ENCODE data around the gene RXFP1. TPM values are rescaled to one million over a fixed set of nuclear protein-coding genes. Genes with fewer than 3 reads are reported as not detected.

Gene RXFP1
- under 1 TPM in 1 of 4 donors, not detected in 3; 0.19 TPM for total RNA-seq

DNA sequence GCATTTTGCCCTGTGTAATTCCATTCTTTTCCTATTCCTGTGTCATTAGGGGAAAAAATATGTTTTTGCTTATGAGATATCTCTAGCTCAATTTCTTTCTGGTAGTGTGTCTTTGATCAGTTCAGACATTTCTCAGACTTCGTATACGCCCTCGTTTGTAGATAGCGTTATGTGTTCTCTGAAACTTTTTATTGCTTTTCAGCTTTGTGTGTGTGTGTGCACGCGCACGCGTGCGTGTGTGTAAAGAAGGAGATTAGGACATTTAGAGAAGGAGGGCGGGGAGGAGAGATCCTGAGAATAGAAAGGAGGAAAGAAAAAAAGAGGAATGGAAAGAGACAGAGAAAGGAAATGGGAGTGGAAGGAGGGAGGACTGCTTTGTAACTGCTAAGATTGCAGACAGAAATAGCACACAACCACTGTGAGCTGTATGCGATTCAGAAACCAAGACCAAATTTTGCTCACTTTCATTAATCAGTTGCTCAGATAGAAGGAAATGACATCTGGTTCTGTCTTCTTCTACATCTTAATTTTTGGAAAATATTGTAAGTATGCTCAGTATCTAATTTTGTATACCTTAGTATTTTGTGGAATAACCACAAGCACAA, at the start of gene RXFP1:
TSS of gene RXFP1 (plus strand) at position 399 of the 605 bp plus-strand sequence. CDS start at position 494, 95 bp downstream.
- Histone ChIP-seq H3K4me1 (no peaks in the 10 kb centered on the region), H3K4me3 (no peak within 1 kb of the TSS), H3K27ac (no peak within 1 kb of the TSS), H3K36me3 (no peaks in the 10 kb centered on the region), H3K9me3 (no peaks in the 10 kb centered on the region), H3K27me3 (no peaks in the 10 kb centered on the region)
- 55% methylated on average over 11 of the region's 11 CpGs for WGBS
- TF ChIP-seq POLR2AphosphoS5 (IDR thresholded peaks at IDR 0.05) (no peak), POLR2A (IDR thresholded peaks at IDR 0.05) (no peak), EP300 (IDR thresholded peaks at IDR 0.05) (no peak)
- TF ChIP-seq, protein P1, sequence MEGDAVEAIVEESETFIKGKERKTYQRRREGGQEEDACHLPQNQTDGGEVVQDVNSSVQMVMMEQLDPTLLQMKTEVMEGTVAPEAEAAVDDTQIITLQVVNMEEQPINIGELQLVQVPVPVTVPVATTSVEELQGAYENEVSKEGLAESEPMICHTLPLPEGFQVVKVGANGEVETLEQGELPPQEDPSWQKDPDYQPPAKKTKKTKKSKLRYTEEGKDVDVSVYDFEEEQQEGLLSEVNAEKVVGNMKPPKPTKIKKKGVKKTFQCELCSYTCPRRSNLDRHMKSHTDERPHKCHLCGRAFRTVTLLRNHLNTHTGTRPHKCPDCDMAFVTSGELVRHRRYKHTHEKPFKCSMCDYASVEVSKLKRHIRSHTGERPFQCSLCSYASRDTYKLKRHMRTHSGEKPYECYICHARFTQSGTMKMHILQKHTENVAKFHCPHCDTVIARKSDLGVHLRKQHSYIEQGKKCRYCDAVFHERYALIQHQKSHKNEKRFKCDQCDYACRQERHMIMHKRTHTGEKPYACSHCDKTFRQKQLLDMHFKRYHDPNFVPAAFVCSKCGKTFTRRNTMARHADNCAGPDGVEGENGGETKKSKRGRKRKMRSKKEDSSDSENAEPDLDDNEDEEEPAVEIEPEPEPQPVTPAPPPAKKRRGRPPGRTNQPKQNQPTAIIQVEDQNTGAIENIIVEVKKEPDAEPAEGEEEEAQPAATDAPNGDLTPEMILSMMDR (IDR thresholded peaks at IDR 0.05) = no peak
- no peak for DNase-seq (ENCODE audit: low spot score in 2 of 2)

DNA sequence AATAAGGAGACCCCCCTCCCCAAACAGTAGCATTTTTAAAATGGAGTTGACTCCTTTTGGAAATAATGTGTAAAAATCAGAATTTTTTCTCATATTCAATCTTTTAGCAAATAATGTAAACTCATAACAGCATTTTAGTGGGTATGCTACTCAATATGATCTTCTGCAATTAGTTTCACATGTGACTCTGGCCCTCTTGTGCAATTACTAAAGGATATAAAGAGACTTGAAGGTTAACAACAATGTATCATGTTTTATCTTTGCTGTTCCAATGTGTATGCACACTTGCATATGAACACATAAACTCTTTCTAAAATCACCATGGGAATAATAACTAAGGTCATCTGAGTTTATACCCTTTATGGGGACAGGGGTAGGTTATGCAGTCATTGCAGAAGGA, 39.9 kb upstream of the RXFP1 start:
- no peak overlapping the region for H3K27ac ChIP-seq
- no peak for TF ChIP-seq EP300 (IDR thresholded peaks at IDR 0.05)
- no peak for TF ChIP-seq POLR2A (IDR thresholded peaks at IDR 0.05)
- no peaks in the 10 kb centered on the region for H3K4me1 ChIP-seq
- H3K4me3 ChIP-seq = no peak overlapping the region
- no peaks in the 10 kb centered on the region for H3K27me3 ChIP-seq
- no peak for DNase-seq (ENCODE audit: low spot score in 2 of 2)
- no peaks in the 10 kb centered on the region for H3K36me3 ChIP-seq
- no peaks in the 10 kb centered on the region for H3K9me3 ChIP-seq

DNA sequence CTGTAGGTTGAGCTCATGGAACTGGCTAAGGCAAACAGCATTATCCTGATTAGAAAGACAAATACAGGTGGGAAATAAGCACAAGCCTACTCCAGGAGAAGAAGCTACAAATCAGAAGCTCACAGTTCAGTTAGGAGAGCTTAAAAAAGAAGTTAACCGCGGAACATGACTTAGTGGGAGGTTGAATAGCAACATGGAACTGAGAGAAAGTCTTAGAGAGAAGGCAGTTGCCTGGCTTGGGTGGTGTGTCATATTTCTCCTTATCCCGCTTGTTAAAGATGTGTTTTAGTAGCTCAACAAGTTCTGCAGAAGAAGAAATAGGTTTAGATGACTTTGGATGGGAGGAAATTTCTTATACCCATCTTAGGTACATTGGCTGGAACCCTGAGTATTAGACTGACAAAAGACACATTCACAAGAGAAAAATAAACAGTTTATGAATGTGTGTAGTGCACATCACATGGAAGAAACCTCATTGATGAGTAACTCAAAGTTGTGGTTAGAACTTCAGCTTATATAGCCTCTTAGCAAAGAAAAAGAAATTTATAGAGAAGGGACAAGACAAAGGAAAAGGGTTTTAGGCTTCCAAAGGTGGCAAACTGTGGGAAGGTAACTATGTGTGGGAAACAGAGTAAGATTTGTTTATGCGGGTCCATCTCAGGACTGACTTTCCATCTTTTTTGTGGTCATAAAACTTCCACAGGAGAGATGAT, 37.4 kb upstream of the RXFP1 start:
- no peak overlapping the region for H3K4me3 ChIP-seq
- no peaks in the 10 kb centered on the region for H3K9me3 ChIP-seq
- no peaks in the 10 kb centered on the region for H3K4me1 ChIP-seq
- H3K27me3 ChIP-seq = no peaks in the 10 kb centered on the region
- no peak for DNase-seq (ENCODE audit: low spot score in 2 of 2)
- H3K27ac ChIP-seq = no peak overlapping the region
- TF ChIP-seq EP300 (IDR thresholded peaks at IDR 0.05) = no peak
- TF ChIP-seq, protein P1 (IDR thresholded peaks at IDR 0.05) = no peak
- no peak for TF ChIP-seq POLR2A (IDR thresholded peaks at IDR 0.05)
- no peak for TF ChIP-seq POLR2AphosphoS5 (IDR thresholded peaks at IDR 0.05)
- H3K36me3 ChIP-seq = no peaks in the 10 kb centered on the region
- 70% methylated on average over 4 of the region's 4 CpGs for WGBS

DNA sequence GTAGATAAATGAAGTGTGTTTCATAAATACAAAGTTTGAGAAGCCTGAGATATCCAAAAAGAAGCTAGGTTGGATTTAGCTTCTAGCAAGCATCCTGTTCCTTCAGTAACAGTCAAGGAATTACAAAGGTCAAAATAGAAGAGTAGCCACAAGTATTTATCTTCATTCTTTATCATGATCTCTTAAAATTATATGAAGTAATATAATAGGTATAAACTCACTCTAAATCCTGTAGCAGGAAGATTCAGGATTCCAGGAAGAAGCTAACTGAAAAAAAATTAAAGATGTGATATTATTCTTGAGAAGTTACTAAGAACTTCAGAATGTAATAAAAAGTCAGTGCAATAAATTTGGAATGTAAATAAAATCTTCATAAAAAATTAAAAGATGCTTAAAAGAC, 31.1 kb upstream of the RXFP1 start:
- Histone ChIP-seq H3K9me3 (no peaks in the 10 kb centered on the region), H3K4me1 (no peaks in the 10 kb centered on the region), H3K36me3 (no peaks in the 10 kb centered on the region), H3K4me3 (no peak overlapping the region), H3K27me3 (no peaks in the 10 kb centered on the region), H3K27ac (no peak overlapping the region)
- TF ChIP-seq POLR2A (IDR thresholded peaks at IDR 0.05) = no peak
- TF ChIP-seq, protein P1 (IDR thresholded peaks at IDR 0.05) = no peak
- DNase-seq (ENCODE audit: low spot score in 2 of 2) = no peak

DNA sequence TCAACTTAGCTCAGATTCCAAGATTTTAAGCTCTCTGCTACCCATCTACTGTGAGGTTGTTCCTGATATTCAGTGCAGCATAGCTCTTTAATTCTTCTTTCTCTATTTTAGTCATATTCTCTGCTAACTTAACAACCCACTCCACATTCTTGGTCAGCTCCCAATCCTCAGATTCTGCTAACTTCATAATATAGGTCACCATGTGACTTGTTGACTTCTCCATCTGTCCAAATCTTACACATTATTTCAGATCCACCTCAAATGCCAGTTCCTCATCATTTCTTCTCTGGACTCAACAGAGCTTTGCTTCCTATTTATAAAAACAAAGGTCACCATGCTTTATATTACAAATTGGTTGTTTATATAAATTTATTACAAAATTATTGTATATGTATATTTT, 29.3 kb upstream of the RXFP1 start:
- no peaks in the 10 kb centered on the region for H3K36me3 ChIP-seq
- no peaks in the 10 kb centered on the region for H3K9me3 ChIP-seq
- H3K27me3 ChIP-seq = no peaks in the 10 kb centered on the region
- no peak for DNase-seq (ENCODE audit: low spot score in 2 of 2)
- no peak overlapping the region for H3K4me3 ChIP-seq
- H3K27ac ChIP-seq = no peak overlapping the region
- TF ChIP-seq, protein P1 (IDR thresholded peaks at IDR 0.05) = no peak
- TF ChIP-seq POLR2A (IDR thresholded peaks at IDR 0.05) (no peak), EP300 (IDR thresholded peaks at IDR 0.05) (no peak), POLR2AphosphoS5 (IDR thresholded peaks at IDR 0.05) (no peak)
- H3K4me1 ChIP-seq = no peaks in the 10 kb centered on the region

All from suprapubic skin (tissue), 4 donors.